HCT116 (cell line): ENCODE measurements around the gene VAPA. TPM values are rescaled to one million over a fixed set of nuclear protein-coding genes. Genes with fewer than 3 reads are reported as not detected.

Experiments used
- ATAC-seq: fragments of 200-7000 bp; cut with Tn5 transposase; 2 replicates; pipeline ENCODE4 v1.9.1; 2020; ENCODE audit warnings: mild to moderate bottlenecking, moderate library complexity
- BruUV-seq: library from RNA; stranded (reverse); fragments of 400-500 nt; replicated peaks from 2 replicates; lab custom pipeline; 2021; lab: Mats Ljungman, UMichigan
- CTCF ChIA-PET: fragments of 300-600 bp; sonication (Branson Sonifier 250); formaldehyde crosslinking; loops from one replicate; lab custom pipeline; 2021; ENCODE audit warnings: antibody characterized with exemption; lab: Charles Lee
- POLR2A ChIA-PET: fragments of 300-600, 350-600 bp; sonication (Branson Sonifier 250); formaldehyde crosslinking; loops from one replicate; lab custom pipeline; 2021; ENCODE audit warnings: antibody characterized with exemption; lab: Charles Lee
- RAD21 ChIA-PET, 2 experiments: fragments of 300-600 bp; sonication (Branson Sonifier 250); formaldehyde crosslinking; loops; one replicate each; lab custom pipeline; 2023; ENCODE audit warnings: low total read pairs in 2 of 2; ENCODE audit not compliant: uncharacterized antibody in 2 of 2, unreplicated experiment in 2 of 2, low non-redundant PET in 1 of 2; lab: Charles Lee
- DNase-seq: peaks from one replicate; pipeline ENCODE4 v3.0.0-alpha.2; 2010; ENCODE audit warnings: low read depth, low spot score
- H2AFZ ChIP-seq: fragments of 200-600 bp; shearing (Covaris generic), sonication (generic); 2 replicates; pipeline ENCODE4 v1.6.1; 2017; ENCODE audit warnings: low read depth, mixed run types, mixed read lengths, antibody characterized with exemption, low read length; ENCODE audit not compliant: poor library complexity, severe bottlenecking
- H3K27ac ChIP-seq: 2 replicates; pipeline ENCODE4 v1.5.1; 2012; ENCODE audit warnings: low read depth, low read length
- H3K27me3 ChIP-seq: fragments of 200-600 bp; sonication (generic); 2 replicates; pipeline ENCODE4 v1.6.1; 2016; ENCODE audit warnings: mixed run types, low read length, mixed read lengths; ENCODE audit not compliant: insufficient read depth
- H3K36me3 ChIP-seq, 2 experiments: fragments of 200-500 bp in 1 of 2; fragments of 200-600 bp in 1 of 2; sonication (Bioruptor generic) in 1 of 2; sonication (generic) in 1 of 2; 2 replicates each; pipeline versions ENCODE4 v1.5.1 to v1.6.1; 2014 to 2016; ENCODE audit warnings: low read length in 2 of 2, inconsistent platforms in 1 of 2, mixed read lengths in 1 of 2, mixed run types in 1 of 2; ENCODE audit not compliant: insufficient read depth in 2 of 2, control insufficient read depth in 1 of 2
- H3K4me1 ChIP-seq, 2 experiments: fragments of 200-600 bp in 1 of 2; sonication (generic) in 1 of 2; 2 replicates each; pipeline versions ENCODE4 v1.5.1 to v1.6.1; 2012 to 2017; ENCODE audit warnings: low read length in 2 of 2, inconsistent platforms in 1 of 2, mild to moderate bottlenecking in 1 of 2, mixed read lengths in 1 of 2, mixed run types in 1 of 2, moderate library complexity in 1 of 2; ENCODE audit not compliant: insufficient read depth in 2 of 2, control insufficient read depth in 1 of 2
- H3K4me2 ChIP-seq: fragments of 200-600 bp; sonication (generic); 2 replicates; pipeline ENCODE4 v1.6.1; 2017; ENCODE audit warnings: mixed run types, low read length, mixed read lengths
- H3K4me3 ChIP-seq, 2 experiments: fragments of 200-600 bp in 1 of 2; sonication (generic) in 1 of 2; replicated peaks in 1 of 2; 2 replicates each; pipeline ENCODE4 v1.5.1; 2011 to 2016; ENCODE audit warnings: low read length in 2 of 2, control low read depth in 1 of 2, low read depth in 1 of 2, mild to moderate bottlenecking in 1 of 2, mixed read lengths in 1 of 2, mixed run types in 1 of 2
- H3K79me2 ChIP-seq: fragments of 200-600 bp; sonication (generic); 2 replicates; pipeline ENCODE4 v1.6.1; 2017; ENCODE audit warnings: mild to moderate bottlenecking, mixed run types, low read length, moderate library complexity, mixed read lengths; ENCODE audit not compliant: insufficient read depth
- H3K9ac ChIP-seq: fragments of 200-600 bp; sonication (generic); 2 replicates; pipeline ENCODE4 v1.6.1; 2016; ENCODE audit warnings: low read length, mixed read lengths
- H3K9me2 ChIP-seq: fragments of 200-600 bp; sonication (generic), shearing (Covaris generic); 2 replicates; pipeline ENCODE4 v1.6.1; 2017; ENCODE audit warnings: mixed run types, mild to moderate bottlenecking, moderate library complexity; ENCODE audit not compliant: insufficient read depth
- H3K9me3 ChIP-seq, 2 experiments: fragments of 200-500 bp in 1 of 2; fragments of 200-600 bp in 1 of 2; sonication (Bioruptor generic) in 1 of 2; sonication (generic) in 1 of 2; 2 replicates each; pipeline ENCODE4 v1.6.1; 2014 to 2017; ENCODE audit warnings: low read length in 2 of 2, mixed read lengths in 2 of 2, inconsistent platforms in 1 of 2, low read depth in 1 of 2, mild to moderate bottlenecking in 1 of 2, mixed run types in 1 of 2, moderate library complexity in 1 of 2; ENCODE audit not compliant: control insufficient read depth in 1 of 2, insufficient read depth in 1 of 2
- H4K20me1 ChIP-seq: fragments of 200-600 bp; sonication (generic), shearing (Covaris generic); 2 replicates; pipeline ENCODE4 v1.6.1; 2017; ENCODE audit warnings: mixed run types, mild to moderate bottlenecking, moderate library complexity; ENCODE audit not compliant: insufficient read depth
- CBX3 ChIP-seq: IDR thresholded peaks from 2 replicates; pipeline ENCODE4 v1.6.1; 2012; ENCODE audit warnings: low read depth
- CTCF ChIP-seq, 3 experiments: fragments of 200-600 bp in 1 of 3; sonication (generic) in 1 of 3; IDR thresholded peaks in 2 of 3; conservative IDR thresholded peaks in 1 of 3; 2 replicates each; pipeline ENCODE4 v1.5.1; 2012 to 2017; ENCODE audit warnings: low read depth in 2 of 3, low read length in 2 of 3, antibody characterized with exemption in 1 of 3, borderline replicate concordance in 1 of 3, control low read depth in 1 of 3, mild to moderate bottlenecking in 1 of 3, mixed read lengths in 1 of 3, mixed run types in 1 of 3, moderate library complexity in 1 of 3; ENCODE audit not compliant: insufficient read depth in 1 of 3
- EZH2 ChIP-seq: fragments of 200-600 bp; sonication (generic); IDR thresholded peaks from 2 replicates; pipeline ENCODE4 v1.6.1; 2017; ENCODE audit warnings: antibody characterized with exemption, mixed run types
- SRF ChIP-seq: IDR thresholded peaks from 2 replicates; pipeline ENCODE4 v1.6.1; 2012; ENCODE audit warnings: low read depth
- ZNF274 ChIP-seq: fragments of 200-500 bp; sonication (Bioruptor generic); IDR thresholded peaks from 2 replicates; pipeline ENCODE4 v1.6.1; 2014; ENCODE audit warnings: mild to moderate bottlenecking, low read depth, low read length, inconsistent platforms
- intact Hi-C: fragments of 100-400 bp; cut with micrococcal nuclease; formaldehyde crosslinking; loops from 2 replicates; pipeline ENCODE4 v1.10.0; 2022
- total RNA-seq: library from RNA; stranded (reverse); gene quantifications from one replicate; pipeline ENCODE4 v1.2.1, GENCODE V29; 2021; ENCODE audit not compliant: unreplicated experiment
- TF ChIP-seq, protein P1 (sequence below): IDR thresholded peaks from 2 replicates; pipeline ENCODE4 v1.6.1; 2011; ENCODE audit warnings: mild to moderate bottlenecking, low read length, moderate library complexity; ENCODE audit not compliant: insufficient replicate concordance; ENCODE audit errors: extremely low read depth

VAPA gene
- total RNA-seq, 1 experiment from 2014 or later, result 295 TPM

DNA sequence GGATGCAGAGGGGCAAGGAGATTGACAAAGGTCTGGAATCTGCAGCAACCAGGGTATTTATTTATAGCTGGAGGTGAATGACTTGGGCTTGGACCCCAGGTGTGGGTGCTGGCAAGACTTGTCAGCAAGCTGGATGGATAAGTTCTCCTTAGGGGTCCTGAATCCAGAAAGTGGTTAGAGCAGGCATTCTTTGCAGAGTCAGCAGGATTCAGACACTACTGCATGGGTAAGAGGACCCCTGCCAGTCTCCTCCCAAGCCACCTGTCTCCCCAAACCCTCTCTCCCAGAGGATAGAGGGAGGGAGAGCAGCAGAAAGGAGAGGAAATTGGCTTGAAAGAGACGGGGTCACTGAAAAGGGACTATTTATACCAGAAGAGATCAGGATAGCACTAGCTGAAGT is 89.5 kb downstream of the VAPA start (continued):
- TF ChIP-seq CTCF (IDR thresholded peaks at IDR 0.05 in 2 of 3, conservative IDR thresholded peaks at IDR 0.05 in 1 of 3; ENCODE audit: borderline replicate concordance in 1 of 3, insufficient read depth in 1 of 3, low read depth in 2 of 3, low read length in 2 of 3) (no peak), EZH2 (no peak)

DNA sequence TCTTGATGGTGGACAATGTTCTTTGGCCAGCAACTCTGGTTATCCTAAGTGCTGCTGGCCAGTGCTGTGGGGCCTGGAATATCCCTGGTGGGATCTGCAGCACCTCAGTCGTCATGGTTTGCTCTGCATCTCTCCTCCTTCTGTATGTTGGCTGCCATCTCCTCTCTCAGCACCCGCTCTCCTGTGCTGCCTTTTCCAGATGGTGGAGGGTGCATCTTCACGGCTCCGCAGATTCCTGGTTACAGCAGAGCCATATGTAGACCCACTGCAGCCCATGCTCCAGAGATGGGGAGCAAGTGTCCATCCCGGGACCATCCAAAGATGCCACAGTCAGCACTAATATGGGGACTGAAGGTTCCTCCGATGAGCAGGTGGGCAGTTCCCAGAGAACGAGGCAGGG is 90.0 kb downstream of the VAPA start:
- Histone ChIP-seq H3K9me3 (no peaks in the 10 kb centered on the region), H3K4me1 (no peaks in the 10 kb centered on the region), H2AFZ (no peak overlapping the region), H3K9me2 (no peaks in the 10 kb centered on the region), H3K27ac (no peak overlapping the region), H3K79me2 (no peaks in the 10 kb centered on the region), H3K4me3 (no peak overlapping the region), H3K27me3 (0 out of 2 replicates have a peak, but pooled peaks cover 3% of the 10 kb centered on the region), H3K36me3 (no peaks in the 10 kb centered on the region), H4K20me1 (no peaks in the 10 kb centered on the region), H3K4me2 (no peak overlapping the region), H3K9ac (no peak overlapping the region)
- ChIA-PET RAD21 (no interaction called here), POLR2A (no interaction called here), CTCF (no interaction called here)
- DNase-seq, result no peak
- ATAC-seq, result no peak
- no peak for TF ChIP-seq SRF
- TF ChIP-seq, protein P1, sequence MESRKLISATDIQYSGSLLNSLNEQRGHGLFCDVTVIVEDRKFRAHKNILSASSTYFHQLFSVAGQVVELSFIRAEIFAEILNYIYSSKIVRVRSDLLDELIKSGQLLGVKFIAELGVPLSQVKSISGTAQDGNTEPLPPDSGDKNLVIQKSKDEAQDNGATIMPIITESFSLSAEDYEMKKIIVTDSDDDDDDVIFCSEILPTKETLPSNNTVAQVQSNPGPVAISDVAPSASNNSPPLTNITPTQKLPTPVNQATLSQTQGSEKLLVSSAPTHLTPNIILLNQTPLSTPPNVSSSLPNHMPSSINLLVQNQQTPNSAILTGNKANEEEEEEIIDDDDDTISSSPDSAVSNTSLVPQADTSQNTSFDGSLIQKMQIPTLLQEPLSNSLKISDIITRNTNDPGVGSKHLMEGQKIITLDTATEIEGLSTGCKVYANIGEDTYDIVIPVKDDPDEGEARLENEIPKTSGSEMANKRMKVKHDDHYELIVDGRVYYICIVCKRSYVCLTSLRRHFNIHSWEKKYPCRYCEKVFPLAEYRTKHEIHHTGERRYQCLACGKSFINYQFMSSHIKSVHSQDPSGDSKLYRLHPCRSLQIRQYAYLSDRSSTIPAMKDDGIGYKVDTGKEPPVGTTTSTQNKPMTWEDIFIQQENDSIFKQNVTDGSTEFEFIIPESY, result no peak
- no peak for TF ChIP-seq ZNF274
- TF ChIP-seq CBX3, result no peak
- no TSS peak for BruUV-seq
- intact Hi-C loops, result loop anchor here (5.0 kb wide), 1 partner anchor 38 kb away; no protein-coding TSS in a partner anchor
